K562 (cell line): ENCODE measurements around the gene PTPN14. TPM values are rescaled to one million over a fixed set of nuclear protein-coding genes. Genes with fewer than 3 reads are reported as not detected.

Experiments used
- ATF3 ChIP-seq, 2 experiments: fragments of 450-650 bp in 1 of 2; sonication (generic) in 1 of 2; formaldehyde crosslinking in 1 of 2; IDR thresholded peaks in 1 of 2; conservative IDR thresholded peaks in 1 of 2; 2 replicates each; pipeline versions ENCODE4 v1.6.1 to v1.8.1; 2016 to 2023; ENCODE audit warnings: mild to moderate bottlenecking in 2 of 2, moderate library complexity in 2 of 2, inconsistent platforms in 1 of 2, missing genetic modification reagents in 1 of 2
- CBX8 ChIP-seq: fragments of 200-600 bp; sonication (generic); IDR thresholded peaks from 2 replicates; pipeline ENCODE4 v1.6.1; 2012; ENCODE audit warnings: borderline replicate concordance, mixed run types, low read depth, mild to moderate bottlenecking, moderate library complexity, mixed read lengths, low read length, control low read depth, inconsistent platforms; ENCODE audit not compliant: poor library complexity, severe bottlenecking; ENCODE audit errors: extremely low read depth
- FOXJ3 ChIP-seq: sonication (generic); formaldehyde crosslinking; IDR thresholded peaks from 2 replicates; pipeline ENCODE4 v1.4.0; 2020; ENCODE audit warnings: mild to moderate bottlenecking, missing genetic modification reagents
- GTF2A2 ChIP-seq: IDR thresholded peaks from 2 replicates; pipeline ENCODE4 v1.6.1; 2016; ENCODE audit warnings: mild to moderate bottlenecking, missing genetic modification characterization, missing compliant biosample characterization
- GTF3C2 ChIP-seq: IDR thresholded peaks from 3 replicates; pipeline ENCODE4 v1.6.1; 2011; ENCODE audit warnings: borderline replicate concordance, mild to moderate bottlenecking, moderate library complexity; ENCODE audit not compliant: insufficient read length; ENCODE audit errors: extremely low read depth
- KDM1A ChIP-seq, 2 experiments: fragments of 450-650 bp; IDR thresholded peaks; 2 replicates each; pipeline ENCODE4 v1.6.1; 2016; ENCODE audit warnings: mild to moderate bottlenecking in 2 of 2
- NR2F6 ChIP-seq: fragments of 450-650 bp; formaldehyde crosslinking; IDR thresholded peaks from 2 replicates; pipeline ENCODE4 v1.4.0; 2020; ENCODE audit warnings: mild to moderate bottlenecking
- PATZ1 ChIP-seq: fragments of 250-450 bp; sonication (Bioruptor Pico); IDR thresholded peaks from 2 replicates; pipeline ENCODE4 v1.5.0; 2020; ENCODE audit warnings: mild to moderate bottlenecking, borderline replicate concordance
- PHB ChIP-seq: fragments of 250-450 bp; sonication (Bioruptor Pico); IDR thresholded peaks from 2 replicates; pipeline ENCODE4 v1.5.0; 2021
- POLR2A ChIP-seq: fragments of 450-650 bp; conservative IDR thresholded peaks from 2 replicates; pipeline ENCODE4 v1.6.1; 2016
- RAD21 ChIP-seq, 2 experiments: fragments of 250-450 bp in 1 of 2; fragments of 450-650 bp in 1 of 2; sonication (Bioruptor Pico) in 1 of 2; formaldehyde crosslinking in 1 of 2; IDR thresholded peaks in 1 of 2; conservative IDR thresholded peaks in 1 of 2; 2 replicates each; pipeline versions ENCODE4 v1.4.0 to v1.8.0; 2020 to 2022; ENCODE audit warnings: mild to moderate bottlenecking in 2 of 2, moderate library complexity in 1 of 2
- RBM25 ChIP-seq: fragments of 200-400 bp; formaldehyde crosslinking; IDR thresholded peaks from 2 replicates; pipeline ENCODE4 v1.6.1; 2018; ENCODE audit warnings: low read length, low read depth, moderate library complexity; ENCODE audit not compliant: severe bottlenecking
- RCOR1 ChIP-seq, 2 experiments: IDR thresholded peaks; 2 replicates each; pipeline ENCODE4 v1.6.1; 2012; ENCODE audit warnings: low read depth in 2 of 2, low read length in 2 of 2, borderline replicate concordance in 1 of 2, improper control_type of control experiment in 1 of 2
- RFX5 ChIP-seq: IDR thresholded peaks from 2 replicates; pipeline ENCODE4 v1.6.1; 2011; ENCODE audit warnings: low read depth, mild to moderate bottlenecking, improper control_type of control experiment, low read length
- STAG1 ChIP-seq: sonication (generic); formaldehyde crosslinking; IDR thresholded peaks from 2 replicates; pipeline ENCODE4 v1.5.0; 2020; ENCODE audit warnings: missing genetic modification reagents, borderline replicate concordance
- TAF7 ChIP-seq: fragments of 450-650 bp; IDR thresholded peaks from 2 replicates; pipeline ENCODE4 v1.6.1; 2016; ENCODE audit warnings: missing genetic modification characterization, missing compliant biosample characterization
- TBP ChIP-seq: optimal IDR thresholded peaks from 2 replicates; pipeline ENCODE3; 2011; ENCODE audit warnings: low read depth, low read length, improper control_type of control experiment
- ZBTB34 ChIP-seq: fragments of 250-450 bp; sonication (Bioruptor Pico); IDR thresholded peaks from 2 replicates; pipeline ENCODE4 v1.8.0; 2021; ENCODE audit warnings: mild to moderate bottlenecking, moderate library complexity
- ZKSCAN8 ChIP-seq: fragments of 200-800 bp; sonication (Bioruptor generic); IDR thresholded peaks from 2 replicates; pipeline ENCODE4 v1.6.1; 2016; ENCODE audit warnings: missing genetic modification characterization, missing compliant biosample characterization
- ZNF699 ChIP-seq: fragments of 250-450 bp; sonication (Bioruptor Pico); IDR thresholded peaks from 2 replicates; pipeline ENCODE4 v1.8.0; 2021; ENCODE audit warnings: mild to moderate bottlenecking, moderate library complexity; ENCODE audit not compliant: insufficient replicate concordance
- polyA plus RNA-seq, 8 experiments: library from polyadenylated mRNA; depleted of rRNA in 4 of 8; stranded (reverse) in 5 of 8; unstranded in 3 of 8; fragments of >200 nt; fragmentation: Nextera tagmentation in 2 of 8; fragmentation: Illumina TruSeq in 1 of 8; extraction: Ambion mirVana in 2 of 8; extraction: Trizol in 1 of 8; gene quantifications; 2 replicates each; pipeline versions ENCODE4 v1.2.1 to v1.2.3, GENCODE V29; 2011 to 2014; ENCODE audit warnings: inconsistent platforms in 1 of 8, missing spikeins in 1 of 8
- total RNA-seq, 7 experiments: library from RNA; depleted of rRNA in 6 of 7; stranded (reverse); fragments of >200 nt in 6 of 7; fragmentation: Illumina TruSeq in 2 of 7; extraction: Trizol in 2 of 7; gene quantifications; 2 replicates each; pipeline versions ENCODE4 v1.2.1 to v1.2.3, GENCODE V29; 2011 to 2021; ENCODE audit warnings: low replicate concordance in 1 of 7

PTPN14 gene
- total and polyA plus RNA-seq, 9 of the 15 experiments (the other 6 are each of a cell fraction or from before 2014, with no cell fraction given), result 0.01 to 0.29 (median 0.04) TPM; not detected in 6

- no peak for TF ChIP-seq ZBTB34
- TF ChIP-seq NR2F6 (CRISPR knock-in tag), result no peak
- no peak for TF ChIP-seq STAG1 (CRISPR knock-in tag)
- TF ChIP-seq GTF2A2 (tag), result no peak
- TF ChIP-seq RBM25, result no peak
- no peak for TF ChIP-seq CBX8
- TF ChIP-seq FOXJ3 (CRISPR knock-in tag), result no peak
- no peak for TF ChIP-seq KDM1A (IDR thresholded peaks at IDR 0.05)
- peak; percentile 63 to 78 for TF ChIP-seq RAD21 (CRISPR knock-in tag; conservative IDR thresholded peaks at IDR 0.05 in 1 of 2, IDR thresholded peaks at IDR 0.05 in 1 of 2)
- no peak for TF ChIP-seq RFX5
- no peak for TF ChIP-seq GTF3C2
- no peak for TF ChIP-seq ZNF699 (CRISPR knock-in tag)
- TF ChIP-seq POLR2A, result no peak
- TF ChIP-seq RCOR1 (IDR thresholded peaks at IDR 0.05; ENCODE audit: borderline replicate concordance in 1 of 2, low read depth in 2 of 2, low read length in 2 of 2), result 0 out of 4 replicates have a peak, but pooled peaks of 1 of the 2 experiments have one; percentile 8
- TF ChIP-seq ZKSCAN8 (CRISPR knock-in tag), result no peak
- peak; percentile 15 for TF ChIP-seq TBP
- TF ChIP-seq PHB (CRISPR knock-in tag), result no peak
- TF ChIP-seq TAF7 (tag), result no peak
- no peak for TF ChIP-seq ATF3 (IDR thresholded peaks at IDR 0.05)
- TF ChIP-seq ATF3 (CRISPR knock-in tag; conservative IDR thresholded peaks at IDR 0.05), result no peak
- TF ChIP-seq PATZ1 (CRISPR knock-in tag), result no peak
Observed at GRCh38 chr1:214331827-214332423, 219.5 kb downstream of the PTPN14 start (continued).
